Sigmoid colon (tissue), 7 donors: ENCODE measurements around the gene ANKRD52. TPM values are rescaled to one million over a fixed set of nuclear protein-coding genes. Genes with fewer than 3 reads are reported as not detected.
A peak's percentile ranks its signal among the peaks of the same experiment; 100 is the strongest.

Source experiments
- DNase-seq: peaks from one replicate; pipeline ENCODE4 v3.0.0-alpha.2; 2019
- H3K27ac ChIP-seq, 4 donors: fragments of 200-600 bp; sonication (generic); one replicate each; pipeline ENCODE4 v1.5.1; 2016 to 2019; ENCODE audit warnings: mild to moderate bottlenecking in 1 of 4
- H3K27me3 ChIP-seq, 3 donors: fragments of 200-600 bp; sonication (generic); one replicate each; pipeline ENCODE4 v1.5.1; 2019; ENCODE audit warnings: mild to moderate bottlenecking in 1 of 3
- H3K36me3 ChIP-seq, 4 donors: fragments of 200-600 bp; sonication (generic); one replicate each; pipeline ENCODE4 v1.5.1; 2016 to 2019
- H3K4me1 ChIP-seq, 4 donors: fragments of 200-600 bp; sonication (generic); one replicate each; pipeline ENCODE4 v1.5.1; 2017 to 2019
- H3K4me3 ChIP-seq, 4 donors: fragments of 200-600 bp; sonication (generic); one replicate each; pipeline ENCODE4 v1.5.1; 2017 to 2019; ENCODE audit warnings: mild to moderate bottlenecking in 2 of 4, moderate library complexity in 1 of 4
- H3K9me3 ChIP-seq, 4 donors: fragments of 200-600 bp in 3 of 4; sonication (generic) in 3 of 4; one replicate each; pipeline versions ENCODE4 v1.5.1 to v1.6.1; 2013 to 2019
- CTCF ChIP-seq, 4 experiments: fragments of 450-650 bp in 3 of 4; fragments of 200-600 bp in 1 of 4; IDR thresholded peaks; one replicate each; pipeline ENCODE4 v1.5.1; 2016 to 2019; ENCODE audit warnings: antibody characterized with exemption in 4 of 4, mild to moderate bottlenecking in 3 of 4, moderate library complexity in 2 of 4
- EP300 ChIP-seq, 4 donors: sonication (generic); formaldehyde crosslinking; IDR thresholded peaks; one replicate each; pipeline ENCODE4 v1.6.1; 2017; ENCODE audit warnings: antibody characterized with exemption in 4 of 4
- POLR2A ChIP-seq, 2 donors: fragments of 450-650 bp; IDR thresholded peaks; one replicate each; pipeline ENCODE4 v1.6.1; 2016; ENCODE audit warnings: antibody characterized with exemption in 2 of 2, mild to moderate bottlenecking in 2 of 2, moderate library complexity in 2 of 2
- POLR2AphosphoS5 ChIP-seq, 4 donors: sonication (generic); formaldehyde crosslinking; IDR thresholded peaks; one replicate each; pipeline ENCODE4 v1.6.1; 2017; ENCODE audit warnings: antibody characterized with exemption in 4 of 4
- WGBS, 2 donors: extraction: QIAGEN DNeasy Blood & Tissue Kit; methylation state at CpG; one replicate each; pipeline ENCODE4 v1.1.7; 2013; 5-methylcytosine and 5-hydroxymethylcytosine counted together
- intact Hi-C: fragments of 100-400 bp; cut with DNase I; formaldehyde crosslinking; loops from one replicate; pipeline ENCODE4 v1.15.1; 2023
- polyA plus RNA-seq, 3 donors: library from polyadenylated mRNA; stranded (reverse); fragments of 200-250 nt; gene quantifications; one replicate each; pipeline ENCODE4 v1.2.3, GENCODE V29; 2013
- total RNA-seq, 4 donors: library from RNA; depleted of rRNA; stranded (reverse); fragments of >200 nt; gene quantifications; one replicate each; pipeline ENCODE4 v1.1.0, GENCODE V29; 2016
- donor health status: healthy with polysubstance abuse.
- donor health status: Bipolar disorder and iron deficiency.
- donor health status: healthy.

ANKRD52 gene
- total and polyA plus RNA-seq, 7 donors = 4.2 to 20.1 (median 8.6) TPM

DNA sequence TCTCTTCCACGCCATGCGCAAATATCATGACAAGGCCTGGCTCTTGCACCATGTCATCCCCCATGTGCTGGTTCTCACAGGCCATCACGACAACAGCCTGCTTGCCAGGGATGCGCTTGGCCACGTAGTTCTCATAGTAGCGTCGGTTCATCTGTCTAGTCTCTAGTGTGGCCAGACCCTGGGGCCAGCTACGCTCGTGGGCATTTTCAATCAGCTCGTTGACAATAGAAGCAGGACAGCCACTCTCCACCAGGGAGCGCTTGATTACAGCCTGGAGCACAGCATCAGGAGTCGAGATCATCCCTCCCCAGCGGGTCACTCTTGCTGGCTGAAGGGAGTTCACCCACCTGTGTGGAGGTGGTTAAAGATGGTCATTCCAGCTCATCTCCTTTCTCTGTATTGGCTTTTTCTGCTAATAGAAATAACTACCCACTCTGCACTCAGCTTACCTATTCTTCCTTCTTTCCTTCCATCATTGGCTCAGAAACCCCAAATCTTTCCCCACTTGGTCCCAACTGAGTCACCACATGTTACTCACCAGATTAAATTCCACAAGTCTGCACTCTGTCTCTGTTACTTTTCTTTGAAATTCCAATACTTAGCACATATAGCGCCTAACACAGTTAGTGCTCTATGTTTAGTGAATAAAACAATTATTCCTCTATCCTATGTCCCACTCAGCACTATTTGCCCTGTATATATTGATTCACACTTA is 51.6 kb downstream of the ANKRD52 start:
- DNase-seq = peak; percentile 77
- WGBS, 2 donors = 45 to 67% methylated on average over 14 of the region's 14 CpGs
- intact Hi-C loops = loop anchor here (2.0 kb wide), 1 partner anchor 14 kb away; the partner anchor contains the start of gene RNF41
- peak overlapping the region; percentile 12 to 51 (median 36) for H3K27ac ChIP-seq
- peaks cover 0 to 5% (median 0%) of the 10 kb centered on the region in 4 donors for H3K4me1 ChIP-seq
- H3K4me3 ChIP-seq = no peak overlapping the region
- TF ChIP-seq POLR2A (IDR thresholded peaks at IDR 0.05) (no peak), CTCF (IDR thresholded peaks at IDR 0.05) (peak; percentile 41 to 72 (median 64))
- H3K9me3 ChIP-seq = no peaks in the 10 kb centered on the region
- no peaks in the 10 kb centered on the region for H3K27me3 ChIP-seq
- H3K36me3 ChIP-seq = peaks cover 41 to 71% (median 61%) of the 10 kb centered on the region in 4 donors

- Histone ChIP-seq H3K36me3 (peaks cover 29 to 60% (median 50%) of the 10 kb centered on the region in 4 donors), H3K4me3 (no peak overlapping the region), H3K27me3 (no peaks in the 10 kb centered on the region), H3K9me3 (no peaks in the 10 kb centered on the region), H3K4me1 (peaks cover 0 to 5% (median 0%) of the 10 kb centered on the region in 4 donors), H3K27ac (peak overlapping the region in 1 of 4 donors; percentile 51)
- intact Hi-C loops = no loop called here
- TF ChIP-seq POLR2AphosphoS5 (IDR thresholded peaks at IDR 0.05) (no peak), POLR2A (IDR thresholded peaks at IDR 0.05) (no peak), EP300 (IDR thresholded peaks at IDR 0.05) (no peak), CTCF (IDR thresholded peaks at IDR 0.05) (no peak)
- no peak for DNase-seq
Observed at GRCh38 chr12:56205445-56205844, 52.7 kb downstream of the ANKRD52 start.

DNA sequence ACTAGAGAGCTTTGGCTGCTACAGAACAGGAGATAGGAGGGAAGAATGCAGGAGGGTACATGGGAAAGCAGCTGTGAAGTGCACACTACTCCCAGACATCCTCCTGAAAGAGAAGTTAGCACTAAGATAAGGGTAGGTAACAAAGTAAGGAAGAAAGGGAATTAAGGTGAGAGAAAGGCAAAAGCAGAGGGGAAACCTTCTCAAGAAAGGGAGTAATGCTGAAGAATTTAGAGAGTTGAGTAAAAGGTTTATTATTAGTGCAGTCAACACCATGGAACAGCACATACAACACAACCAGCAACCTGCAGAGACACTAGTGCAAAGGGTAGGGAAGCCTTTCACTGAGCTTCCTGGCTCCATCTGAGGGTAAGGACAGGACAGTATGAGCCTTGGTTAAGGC is 53.9 kb downstream of the ANKRD52 start:
- Histone ChIP-seq H3K27me3 (no peaks in the 10 kb centered on the region), H3K4me1 (peaks cover 0 to 5% (median 0%) of the 10 kb centered on the region in 4 donors), H3K4me3 (no peak overlapping the region), H3K27ac (no peak overlapping the region), H3K9me3 (no peaks in the 10 kb centered on the region), H3K36me3 (peaks cover 21 to 48% (median 39%) of the 10 kb centered on the region in 4 donors)
- TF ChIP-seq POLR2A (IDR thresholded peaks at IDR 0.05) (no peak), POLR2AphosphoS5 (IDR thresholded peaks at IDR 0.05) (no peak), CTCF (IDR thresholded peaks at IDR 0.05) (no peak), EP300 (IDR thresholded peaks at IDR 0.05) (no peak)
- intact Hi-C loops = no loop called here
- no peak for DNase-seq

GRCh38 chr12:56202838-56203237 is 55.3 kb downstream of the ANKRD52 start:
- Histone ChIP-seq H3K9me3 (no peaks in the 10 kb centered on the region), H3K27me3 (no peaks in the 10 kb centered on the region), H3K27ac (peak overlapping the region in 1 of 4 donors; percentile 36), H3K4me1 (peaks cover 0 to 5% (median 0%) of the 10 kb centered on the region in 4 donors), H3K36me3 (peaks cover 14 to 34% (median 26%) of the 10 kb centered on the region in 4 donors), H3K4me3 (no peak overlapping the region)
- 55 to 78% methylated on average over 2 of the region's 2 CpGs for WGBS, 2 donors
- intact Hi-C loops = no loop called here
- no peak for DNase-seq
- TF ChIP-seq CTCF (IDR thresholded peaks at IDR 0.05) = no peak
- no peak for TF ChIP-seq POLR2A (IDR thresholded peaks at IDR 0.05)
- no peak for TF ChIP-seq POLR2AphosphoS5 (IDR thresholded peaks at IDR 0.05)
- TF ChIP-seq EP300 (IDR thresholded peaks at IDR 0.05) = no peak
